Renal cortical epithelial cell (primary cell): ENCODE data around the gene ST14. TPM values are rescaled to one million over a fixed set of nuclear protein-coding genes. Genes with fewer than 3 reads are reported as not detected.
A peak's percentile ranks its signal among the peaks of the same experiment; 100 is the strongest.
"Not testable (repeated sequence)": the region's sequence is repeated elsewhere in the genome, so short reads cannot be mapped to it uniquely, and the experiment has no call there.

Source experiments
- DNase-seq: peaks from one replicate; pipeline ENCODE4 v3.0.0-alpha.2; 2011; ENCODE audit warnings: low read depth
- total RNA-seq: library from RNA; depleted of rRNA; stranded (reverse); fragments of >200 nt; gene quantifications from 2 replicates; pipeline ENCODE4 v1.2.3, GENCODE V29; 2014

ST14 gene
- total RNA-seq, 1 donor from 2014 or later, result 35.1 TPM

GRCh38 chr11:130163346-130164220 lies 4.0 kb downstream of the ST14 start:
- peak; percentile 23 for DNase-seq

- DNase-seq, result no peak
These were observed 4.6 kb downstream of the ST14 start for GRCh38 chr11:130164221-130164570.

GRCh38 chr11:130165601-130166456 lies 6.2 kb downstream of the ST14 start:
- no peak for DNase-seq

GRCh38 chr11:130166457-130166784 lies 6.8 kb downstream of the ST14 start:
- DNase-seq, result peak; percentile 99

- DNase-seq, result no peak
These were observed 7.6 kb downstream of the ST14 start for GRCh38 chr11:130167146-130167545.

- peak; percentile 66 for DNase-seq
These were observed 8.5 kb downstream of the ST14 start for GRCh38 chr11:130168105-130168504.

GRCh38 chr11:130170345-130170744 lies 10.8 kb downstream of the ST14 start:
- DNase-seq, result no peak

- no peak for DNase-seq
These were observed 12.0 kb downstream of the ST14 start for GRCh38 chr11:130171534-130171933.

- not testable (repeated sequence) for DNase-seq
These were observed 12.4 kb downstream of the ST14 start for GRCh38 chr11:130172001-130172400.

- DNase-seq, result no peak
These were observed 15.1 kb downstream of the ST14 start for GRCh38 chr11:130174642-130175041.

GRCh38 chr11:130175898-130176297 lies 16.3 kb downstream of the ST14 start:
- DNase-seq, result no peak

GRCh38 chr11:130177782-130178181 lies 18.2 kb downstream of the ST14 start:
- DNase-seq, result no peak

- DNase-seq, result peak; percentile 57
These were observed 19.1 kb downstream of the ST14 start for GRCh38 chr11:130178441-130179339.

- peak; percentile 84 for DNase-seq
These were observed 20.1 kb downstream of the ST14 start for GRCh38 chr11:130179396-130180306.

GRCh38 chr11:130180491-130180890 lies 20.9 kb downstream of the ST14 start:
- peak; percentile 80 for DNase-seq

GRCh38 chr11:130180896-130181294 lies 21.3 kb downstream of the ST14 start:
- DNase-seq, result no peak

GRCh38 chr11:130181295-130182272 lies 22.0 kb downstream of the ST14 start:
- DNase-seq, result peak; percentile 88

GRCh38 chr11:130183878-130184610 lies 24.5 kb downstream of the ST14 start:
- DNase-seq, result no peak

GRCh38 chr11:130187096-130187495 lies 27.5 kb downstream of the ST14 start:
- no peak for DNase-seq
